HUES6 (cell line): Measurements from ENCODE around the gene POLR3H.

Experiments
- H3K27ac ChIP-seq: 2 replicates; pipeline ENCODE4 v1.7.0; 2013; ENCODE audit warnings: low read depth, mild to moderate bottlenecking, low read length, inconsistent platforms
- H3K27me3 ChIP-seq: 2 replicates; pipeline ENCODE4 v1.6.1; 2013; ENCODE audit warnings: low read length; ENCODE audit not compliant: control insufficient read depth, insufficient read depth
- H3K36me3 ChIP-seq: 2 replicates; pipeline ENCODE4 v1.6.1; 2013; ENCODE audit warnings: low read length; ENCODE audit not compliant: control insufficient read depth, insufficient read depth
- H3K4me1 ChIP-seq: 2 replicates; pipeline ENCODE4 v1.6.1; 2013; ENCODE audit warnings: low read length; ENCODE audit not compliant: control insufficient read depth, insufficient read depth
- H3K4me3 ChIP-seq: 2 replicates; pipeline ENCODE4 v1.5.1; 2013; ENCODE audit warnings: low read depth, low read length
- H3K9ac ChIP-seq: one replicate; pipeline ENCODE4 v1.6.1; 2013; ENCODE audit warnings: mild to moderate bottlenecking, low read length
- H3K9me3 ChIP-seq: 2 replicates; pipeline ENCODE4 v1.6.1; 2013; ENCODE audit warnings: low read depth, low read length; ENCODE audit not compliant: control insufficient read depth, insufficient read depth

The POLR3H gene

GRCh38 chr22:41481131-41481830 is 63.0 kb downstream of the POLR3H start:
- Histone ChIP-seq H3K9me3 (no peaks in the 10 kb centered on the region), H3K4me3 (no peak overlapping the region), H3K27me3 (no peaks in the 10 kb centered on the region), H3K36me3 (no peaks in the 10 kb centered on the region), H3K9ac (no peak overlapping the region), H3K4me1 (peaks cover 38% of the 10 kb centered on the region), H3K27ac (no peak overlapping the region)

- no peaks in the 10 kb centered on the region for H3K9me3 ChIP-seq
- peaks cover 38% of the 10 kb centered on the region for H3K4me1 ChIP-seq
- no peak overlapping the region for H3K4me3 ChIP-seq
- no peak overlapping the region for H3K9ac ChIP-seq
- no peaks in the 10 kb centered on the region for H3K36me3 ChIP-seq
- no peaks in the 10 kb centered on the region for H3K27me3 ChIP-seq
- no peak overlapping the region for H3K27ac ChIP-seq
Observed at GRCh38 chr22:41480397-41480735, 63.9 kb downstream of the POLR3H start.

- Histone ChIP-seq H3K27me3 (no peaks in the 10 kb centered on the region), H3K4me1 (peaks cover 38% of the 10 kb centered on the region), H3K9ac (no peak overlapping the region), H3K9me3 (no peaks in the 10 kb centered on the region), H3K27ac (no peak overlapping the region), H3K4me3 (no peak overlapping the region), H3K36me3 (no peaks in the 10 kb centered on the region)
Observed at GRCh38 chr22:41479671-41480396, 64.4 kb downstream of the POLR3H start.

- no peaks in the 10 kb centered on the region for H3K9me3 ChIP-seq
- no peak overlapping the region for H3K4me3 ChIP-seq
- H3K9ac ChIP-seq, result no peak overlapping the region
- H3K4me1 ChIP-seq, result peaks cover 38% of the 10 kb centered on the region
- H3K36me3 ChIP-seq, result no peaks in the 10 kb centered on the region
- H3K27me3 ChIP-seq, result no peaks in the 10 kb centered on the region
- no peak overlapping the region for H3K27ac ChIP-seq
Observed at GRCh38 chr22:41478891-41479521, 65.3 kb downstream of the POLR3H start.

- Histone ChIP-seq H3K9me3 (no peaks in the 10 kb centered on the region), H3K4me1 (peaks cover 38% of the 10 kb centered on the region), H3K36me3 (no peaks in the 10 kb centered on the region), H3K4me3 (no peak overlapping the region), H3K9ac (no peak overlapping the region), H3K27ac (no peak overlapping the region), H3K27me3 (no peaks in the 10 kb centered on the region)
Observed at GRCh38 chr22:41478473-41478872, 65.8 kb downstream of the POLR3H start.
